Parathyroid adenoma (tissue), 2 donors: ENCODE results near the gene ZCCHC14.

Experiments used
- H2AFZ ChIP-seq: fragments of 300-600 bp; sonication (generic); one replicate; pipeline ENCODE4 v1.7.0; 2017; ENCODE audit warnings: antibody characterized with exemption, mild to moderate bottlenecking
- H3K27ac ChIP-seq: fragments of 300-600 bp; sonication (generic); one replicate; pipeline ENCODE4 v1.7.0; 2017
- H3K27me3 ChIP-seq: fragments of 300-600 bp; sonication (generic); one replicate; pipeline ENCODE4 v1.7.0; 2017; ENCODE audit warnings: low read length; ENCODE audit not compliant: control insufficient read depth, insufficient read depth
- H3K36me3 ChIP-seq: fragments of 300-600 bp; sonication (generic); one replicate; pipeline ENCODE4 v1.7.0; 2017; ENCODE audit warnings: low read length; ENCODE audit not compliant: control insufficient read depth, insufficient read depth
- H3K4me1 ChIP-seq: fragments of 300-600 bp; sonication (generic); one replicate; pipeline ENCODE4 v1.7.0; 2017; ENCODE audit warnings: control low read depth
- H3K4me2 ChIP-seq: fragments of 300-600 bp; sonication (generic); one replicate; pipeline ENCODE4 v1.7.0; 2017; ENCODE audit warnings: low read length
- H3K4me3 ChIP-seq: fragments of 300-600 bp; sonication (generic); one replicate; pipeline ENCODE4 v1.7.0; 2017; ENCODE audit warnings: low read depth, low read length
- H3K79me2 ChIP-seq: fragments of 300-600 bp; sonication (generic); one replicate; pipeline ENCODE4 v1.7.0; 2017; ENCODE audit warnings: control low read depth
- H3K9ac ChIP-seq: fragments of 300-600 bp; sonication (generic); one replicate; pipeline ENCODE4 v1.7.0; 2017; ENCODE audit warnings: mild to moderate bottlenecking
- H3K9me3 ChIP-seq: fragments of 300-600 bp; sonication (generic); one replicate; pipeline ENCODE4 v1.7.0; 2017; ENCODE audit warnings: low read length; ENCODE audit not compliant: control insufficient read depth
- CTCF ChIP-seq: fragments of 300-600 bp; sonication (generic); IDR thresholded peaks from one replicate; pipeline ENCODE4 v1.7.0; 2017; ENCODE audit warnings: antibody characterized with exemption, mild to moderate bottlenecking
- donor health status: primary hyperparathyroidism.

Gene ZCCHC14

GRCh38 chr16:87416826-87417527 lies 75.8 kb downstream of the ZCCHC14 start:
- H3K4me2 ChIP-seq, result no peak overlapping the region
- H3K27ac ChIP-seq, result no peak overlapping the region
- no peaks in the 10 kb centered on the region for H3K36me3 ChIP-seq
- no peaks in the 10 kb centered on the region for H3K9me3 ChIP-seq
- no peak overlapping the region for H2AFZ ChIP-seq
- no peak overlapping the region for H3K9ac ChIP-seq
- H3K4me1 ChIP-seq, result no peaks in the 10 kb centered on the region
- TF ChIP-seq CTCF, result peak; percentile 79
- H3K79me2 ChIP-seq, result peaks cover 21% of the 10 kb centered on the region
- no peak overlapping the region for H3K4me3 ChIP-seq
- no peaks in the 10 kb centered on the region for H3K27me3 ChIP-seq

- H3K4me3 ChIP-seq, result no peak overlapping the region
- H2AFZ ChIP-seq, result no peak overlapping the region
- H3K4me2 ChIP-seq, result no peak overlapping the region
- no peak for TF ChIP-seq CTCF
- no peak overlapping the region for H3K27ac ChIP-seq
- no peaks in the 10 kb centered on the region for H3K36me3 ChIP-seq
- H3K27me3 ChIP-seq, result no peaks in the 10 kb centered on the region
- H3K79me2 ChIP-seq, result peaks cover 8% of the 10 kb centered on the region
- no peaks in the 10 kb centered on the region for H3K4me1 ChIP-seq
- H3K9me3 ChIP-seq, result no peaks in the 10 kb centered on the region
- H3K9ac ChIP-seq, result no peak overlapping the region
Measured at GRCh38 chr16:87415441-87415840, 77.4 kb downstream of the ZCCHC14 start.

- no peak for TF ChIP-seq CTCF
- Histone ChIP-seq H3K9ac (no peak overlapping the region), H3K27ac (no peak overlapping the region), H3K79me2 (peaks cover 2% of the 10 kb centered on the region), H3K36me3 (no peaks in the 10 kb centered on the region), H3K27me3 (no peaks in the 10 kb centered on the region), H3K4me2 (no peak overlapping the region), H3K4me3 (no peak overlapping the region), H3K9me3 (no peaks in the 10 kb centered on the region), H3K4me1 (no peaks in the 10 kb centered on the region), H2AFZ (no peak overlapping the region)
Measured at GRCh38 chr16:87414251-87414680, 78.6 kb downstream of the ZCCHC14 start.

- Histone ChIP-seq H3K9me3 (no peaks in the 10 kb centered on the region), H3K27ac (no peak overlapping the region), H2AFZ (no peak overlapping the region), H3K4me2 (no peak overlapping the region), H3K9ac (no peak overlapping the region), H3K36me3 (no peaks in the 10 kb centered on the region), H3K27me3 (no peaks in the 10 kb centered on the region), H3K79me2 (no peaks in the 10 kb centered on the region), H3K4me3 (no peak overlapping the region), H3K4me1 (no peaks in the 10 kb centered on the region)
- TF ChIP-seq CTCF, result no peak
Measured at GRCh38 chr16:87412996-87413421, 79.8 kb downstream of the ZCCHC14 start.
